ENCODE measurements around the gene AVPR2.

Gene AVPR2

DNA sequence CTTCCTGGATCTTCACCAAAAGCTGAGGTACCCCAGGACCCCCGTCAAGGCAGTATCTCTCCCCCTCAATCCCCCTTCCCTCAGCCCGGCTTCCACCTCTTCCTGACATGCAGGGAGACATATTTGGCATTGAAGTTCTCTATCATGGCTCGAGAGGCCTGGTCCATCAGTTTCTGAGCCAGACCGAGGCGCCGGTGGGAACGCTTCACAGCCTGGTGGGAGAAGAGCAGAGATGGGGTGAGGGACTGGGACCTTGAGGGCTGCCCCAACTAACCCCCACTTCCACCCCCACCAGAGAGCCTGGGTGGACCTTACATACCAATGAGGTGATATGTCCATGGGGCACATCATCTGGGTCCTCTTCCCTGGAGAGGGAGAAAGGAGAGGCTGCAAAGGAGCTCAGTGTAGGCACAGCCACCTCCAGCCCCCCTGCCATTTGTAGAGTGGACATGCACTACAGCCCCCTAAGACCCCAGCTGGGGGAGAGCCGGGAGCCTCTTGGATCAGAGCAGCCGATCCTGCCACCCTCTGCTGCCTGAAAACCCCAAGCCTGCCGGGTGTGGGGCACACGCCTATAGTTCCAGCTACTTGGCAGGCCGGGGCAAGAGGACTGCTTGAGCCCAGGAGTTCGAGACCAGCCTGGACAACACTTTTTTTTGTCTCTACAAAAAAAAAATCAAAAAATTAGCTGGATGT is 27.9 kb downstream of the AVPR2 start:
- no peak for DNase-seq (ENCODE audit: low read depth)

DNA sequence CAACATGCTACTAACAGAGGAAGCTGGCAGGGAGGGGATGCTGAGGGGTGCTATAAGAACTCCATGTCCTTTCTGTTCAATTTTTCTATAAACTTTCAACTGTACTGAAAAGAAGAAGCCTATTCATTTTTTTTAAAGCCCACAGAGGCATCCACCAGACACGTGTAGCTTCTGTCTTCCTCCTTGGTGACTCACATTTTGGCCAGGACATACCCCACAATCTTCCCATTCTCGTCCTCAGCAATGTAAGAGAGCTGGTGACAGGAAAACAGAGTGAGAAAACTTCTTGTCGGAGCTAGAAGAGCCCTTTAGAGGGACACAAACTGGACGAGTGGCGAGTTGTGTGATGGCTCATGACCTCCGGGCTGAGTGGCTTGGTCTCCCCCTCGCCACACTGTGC is 29.3 kb downstream of the AVPR2 start:
- no peak for DNase-seq (ENCODE audit: low read depth)

DNA sequence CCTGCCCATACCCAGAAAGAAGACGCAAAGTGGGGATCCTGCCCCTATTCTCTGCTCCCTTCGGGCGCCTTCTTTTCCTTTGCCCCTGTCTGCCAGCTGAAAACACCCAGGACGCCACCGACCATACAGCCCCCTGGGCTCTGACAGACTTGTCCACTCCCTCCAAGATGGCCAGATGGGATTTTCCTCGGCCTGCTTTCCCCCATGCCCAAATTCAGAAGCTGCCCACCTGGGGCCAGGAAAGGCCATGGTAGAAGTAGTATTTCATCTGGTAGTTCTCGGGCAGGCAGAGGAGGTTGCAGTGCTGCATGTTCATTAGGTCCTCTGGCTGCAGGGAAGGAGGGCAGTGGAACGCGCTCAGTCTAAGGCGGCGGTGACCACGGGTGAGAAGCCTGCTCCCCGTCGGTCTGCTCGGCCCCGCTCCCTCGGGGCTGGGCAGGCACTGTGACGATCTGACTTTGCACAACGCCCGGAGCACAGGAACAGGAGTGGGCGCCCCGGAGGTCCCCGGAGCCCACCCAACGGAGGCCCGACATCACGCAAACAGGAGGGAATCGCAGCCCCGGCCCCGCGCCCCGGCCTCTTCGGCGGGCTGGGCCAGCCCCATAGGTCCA is 29.8 kb downstream of the AVPR2 start:
- no peak for DNase-seq (ENCODE audit: low read depth)

GRCh38 chrX:153934762-153935325 is 30.4 kb downstream of the AVPR2 start, which contains the start of gene NAA10:
Gene NAA10, minus strand, starts transcription at chrX:153935037. Its CDS starts 133 bp downstream, at chrX:153934904.
- DNase-seq (ENCODE audit: low read depth): no peak

GRCh38 chrX:153935326-153935851 is 30.9 kb downstream of the AVPR2 start:
- DNase-seq (ENCODE audit: low read depth): no peak

- DNase-seq (ENCODE audit: low read depth): no peak
These were observed 32.6 kb downstream of the AVPR2 start for GRCh38 chrX:153937056-153937455.

GRCh38 chrX:153938226-153938786 is 33.8 kb downstream of the AVPR2 start:
- no peak for DNase-seq (ENCODE audit: low read depth)

- no peak for DNase-seq (ENCODE audit: low read depth)
These were observed 35.1 kb downstream of the AVPR2 start for GRCh38 chrX:153939573-153939972.

GRCh38 chrX:153941336-153942252 is 37.1 kb downstream of the AVPR2 start:
- no peak for DNase-seq (ENCODE audit: low read depth)

GRCh38 chrX:153944140-153944799 is 39.8 kb downstream of the AVPR2 start, which contains the start of gene RENBP:
Gene RENBP, minus strand, starts transcription at chrX:153944643. Its CDS starts 33 bp downstream, at chrX:153944610.
- no peak for DNase-seq (ENCODE audit: low read depth)

- no peak for DNase-seq (ENCODE audit: low read depth)
These were observed 40.3 kb downstream of the AVPR2 start for GRCh38 chrX:153944800-153945150.

GRCh38 chrX:153945956-153946943 is 41.8 kb downstream of the AVPR2 start:
- no peak for DNase-seq (ENCODE audit: low read depth)

DNA sequence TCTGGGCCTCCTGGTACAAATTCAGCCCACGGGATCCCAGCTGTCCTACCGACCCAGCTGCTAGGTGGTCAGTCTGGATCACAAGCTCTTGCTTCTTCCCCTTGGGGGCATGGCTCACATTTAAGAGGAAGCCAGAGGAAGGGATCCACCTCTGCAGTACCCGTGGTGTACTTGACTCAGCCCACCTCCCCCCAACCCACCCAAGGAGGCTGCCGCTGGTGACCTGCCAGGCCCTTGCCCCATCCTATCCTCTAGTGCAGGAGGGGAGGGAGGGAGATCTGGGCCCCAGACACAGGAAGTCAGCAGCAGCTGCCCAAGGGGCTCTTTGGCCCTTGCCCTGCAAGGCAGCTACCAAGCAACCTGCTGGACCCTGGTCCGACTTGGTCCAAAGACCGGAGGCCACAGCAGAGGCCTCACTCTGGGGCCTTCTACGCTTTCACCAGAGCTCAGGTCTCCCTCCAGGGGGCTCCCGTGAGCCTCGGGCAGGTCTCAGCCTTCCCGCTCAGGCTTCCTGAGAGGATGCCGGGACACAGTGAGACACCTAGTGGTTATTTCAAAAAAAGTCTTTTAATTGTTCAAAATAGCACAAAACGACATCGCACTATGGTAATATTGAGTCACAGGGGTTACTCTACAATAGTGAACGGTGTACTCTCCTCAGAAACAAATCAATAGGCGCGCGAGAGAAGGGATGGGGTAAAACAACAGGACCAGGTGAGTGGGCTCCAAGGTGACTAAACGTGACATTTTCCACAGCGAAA is 42.7 kb downstream of the AVPR2 start:
- DNase-seq (ENCODE audit: low read depth): peak; percentile 44

DNA sequence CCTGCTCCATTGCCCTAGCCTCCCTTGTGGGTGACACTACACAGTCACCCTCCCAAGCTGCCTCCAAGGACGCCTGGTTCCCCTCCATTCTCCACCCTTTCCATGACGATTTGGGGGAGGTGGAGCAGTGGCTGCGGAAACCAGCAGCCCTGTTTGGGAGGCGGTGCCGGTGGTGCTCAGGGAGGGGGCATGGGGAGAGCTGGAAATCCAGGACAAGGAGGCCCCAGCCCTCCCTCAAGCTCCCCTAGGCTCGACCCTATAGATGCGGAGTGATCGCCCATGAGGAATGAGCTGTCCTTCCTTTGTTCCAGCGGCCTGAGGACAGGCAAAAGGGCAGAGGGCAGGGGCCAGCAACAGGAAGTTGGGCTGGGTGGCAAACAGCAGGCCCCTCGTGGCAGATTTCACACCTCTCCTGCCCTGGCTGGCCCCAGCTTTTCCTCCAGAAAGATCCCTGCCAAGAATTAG is 43.6 kb downstream of the AVPR2 start:
- DNase-seq (ENCODE audit: low read depth): no peak

DNA sequence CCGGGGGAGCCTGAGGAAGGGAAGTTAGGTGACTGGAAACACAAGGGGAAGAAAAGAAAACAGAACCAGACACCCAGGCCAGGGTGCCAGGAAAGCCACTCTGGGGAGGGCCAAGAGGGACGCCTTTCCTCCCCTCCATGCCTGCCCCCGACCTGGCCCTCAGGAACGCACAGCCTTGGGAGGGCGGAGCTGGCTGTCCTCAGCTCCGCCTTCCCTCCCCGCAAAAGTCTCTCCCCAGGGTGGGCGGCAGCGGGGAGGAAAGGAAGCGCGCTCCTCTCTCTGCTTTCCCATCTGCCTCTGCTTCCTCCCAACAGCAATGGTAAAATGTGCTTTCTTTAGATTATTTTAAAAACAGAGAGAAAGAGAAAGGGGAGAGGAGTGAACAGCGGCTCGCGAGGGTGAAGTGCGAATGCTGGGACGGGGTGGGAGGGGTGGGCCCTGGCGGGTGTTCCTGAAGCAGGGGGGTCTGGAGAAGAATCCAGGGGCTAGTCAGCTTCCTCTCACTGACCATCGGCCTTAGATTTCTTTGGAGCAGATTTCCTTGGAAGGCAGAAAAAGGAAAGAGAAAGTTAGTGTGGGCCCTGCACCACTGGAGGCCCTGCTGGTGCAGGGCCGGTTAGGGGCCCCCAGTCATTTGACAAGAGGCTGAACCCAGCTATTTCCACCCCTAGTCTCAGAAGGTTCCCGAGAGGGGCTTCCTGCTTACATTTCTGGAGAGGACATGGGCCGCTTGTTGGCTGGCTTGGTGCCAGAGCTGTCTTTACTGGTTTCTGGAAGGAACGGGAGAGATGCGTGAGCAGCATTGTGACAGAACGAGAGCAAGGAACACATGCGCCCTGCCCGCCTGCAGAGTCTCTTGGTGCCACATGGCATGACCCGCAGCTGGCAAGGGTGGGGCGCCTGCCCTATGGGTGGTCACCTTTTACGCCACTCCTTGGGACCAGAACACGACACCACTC is 44.7 kb downstream of the AVPR2 start:
- DNase-seq (ENCODE audit: low read depth): no peak

- DNase-seq (ENCODE audit: low read depth): no peak
These were observed 45.7 kb downstream of the AVPR2 start for GRCh38 chrX:153950127-153950526.

DNA sequence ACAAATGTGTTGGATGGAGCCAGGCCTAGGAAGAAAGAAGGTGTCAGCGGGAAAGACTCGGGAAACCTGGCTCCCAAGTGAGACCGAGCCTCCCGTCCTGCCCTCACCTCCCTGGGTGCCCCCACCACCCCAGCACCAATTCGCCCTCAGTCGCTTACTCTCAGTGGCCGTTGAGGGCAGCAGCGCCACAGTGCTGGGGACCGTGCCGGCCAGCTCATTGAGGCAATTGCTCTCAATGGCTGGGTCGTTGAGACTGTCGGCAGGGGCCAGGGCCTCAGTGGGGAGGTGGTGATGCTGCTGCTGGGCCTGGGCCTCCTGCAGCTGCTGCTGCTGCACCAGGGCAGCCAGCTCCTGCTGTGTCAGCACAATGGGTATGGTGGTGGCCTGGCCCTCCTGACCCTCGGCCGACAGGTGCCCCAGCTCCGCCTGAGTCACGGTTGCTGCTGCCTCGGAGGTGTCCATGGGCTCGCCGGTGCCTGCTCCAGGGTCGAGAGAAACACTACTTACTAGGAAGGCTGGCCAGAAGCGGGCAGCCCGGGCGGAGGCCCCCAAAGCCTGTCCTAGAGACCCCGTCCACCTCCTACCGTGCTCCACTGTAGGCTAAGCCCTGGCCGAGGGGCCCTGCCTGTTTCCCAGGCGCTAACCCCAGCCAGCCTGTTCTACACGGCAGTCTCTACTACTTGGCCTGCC is 47.4 kb downstream of the AVPR2 start:
- no peak for DNase-seq (ENCODE audit: low read depth)

All from stimulated activated CD8-positive, alpha-beta memory T cell treated with anti-CD3 and anti-CD28 coated beads, Interleukin-15, amount 100 ng/mL, for 1 hour (primary cell).